Panc1 (cell line): Measurements from ENCODE around the gene XYLT1. TPM values are rescaled to one million over a fixed set of nuclear protein-coding genes. Genes with fewer than 3 reads are reported as not detected.

ENCODE experiments used
- ATAC-seq: fragments of 200-7000 bp; cut with Tn5 transposase; 2 replicates; pipeline ENCODE4 v1.9.1; 2020; ENCODE audit warnings: mild to moderate bottlenecking, moderate library complexity
- BruUV-seq: library from RNA; stranded (reverse); fragments of 400-500 nt; replicated peaks from 2 replicates; lab custom pipeline; 2021; lab: Mats Ljungman, UMichigan
- CTCF ChIA-PET: fragments of 300-600 bp; sonication (Branson Sonifier 250); formaldehyde crosslinking; loops from one replicate; lab custom pipeline; 2022; ENCODE audit warnings: antibody characterized with exemption; lab: Charles Lee
- POLR2A ChIA-PET: fragments of 300-600 bp; sonication (Branson Sonifier 250); formaldehyde crosslinking; loops from one replicate; lab custom pipeline; 2022; ENCODE audit warnings: antibody characterized with exemption; lab: Charles Lee
- DNase-seq: peaks from one replicate; pipeline ENCODE4 v3.0.0-alpha.2; 2010; ENCODE audit warnings: low read depth, low spot score
- H3K27ac ChIP-seq: 2 replicates; pipeline ENCODE4 v1.5.1; 2011; ENCODE audit warnings: mild to moderate bottlenecking, low read length, inconsistent platforms
- H3K27me3 ChIP-seq: fragments of 200-500 bp; sonication (Bioruptor generic); 2 replicates; pipeline ENCODE4 v1.6.0; 2014; ENCODE audit warnings: low read length, inconsistent platforms; ENCODE audit not compliant: control insufficient read depth, insufficient read depth
- H3K36me3 ChIP-seq: fragments of 200-500 bp; sonication (Bioruptor generic); 2 replicates; pipeline ENCODE4 v1.5.1; 2014; ENCODE audit warnings: inconsistent platforms, mild to moderate bottlenecking, low read length, moderate library complexity; ENCODE audit not compliant: control insufficient read depth, insufficient read depth
- H3K4me1 ChIP-seq: 2 replicates; pipeline ENCODE4 v1.5.1; 2011; ENCODE audit warnings: inconsistent platforms, mild to moderate bottlenecking, low read length, moderate library complexity; ENCODE audit not compliant: control insufficient read depth, insufficient read depth
- H3K4me3 ChIP-seq, 2 experiments: 2 replicates each; pipeline ENCODE4 v1.5.1; 2011 to 2012; ENCODE audit warnings: low read depth in 2 of 2, low read length in 2 of 2, mild to moderate bottlenecking in 2 of 2, inconsistent platforms in 1 of 2, moderate library complexity in 1 of 2
- H3K9me3 ChIP-seq: fragments of 200-500 bp; sonication (Bioruptor generic); 2 replicates; pipeline ENCODE4 v1.5.1; 2014; ENCODE audit warnings: low read depth, mild to moderate bottlenecking, inconsistent platforms, low read length, moderate library complexity; ENCODE audit not compliant: control insufficient read depth, insufficient read depth
- POLR2AphosphoS5 ChIP-seq: IDR thresholded peaks from 2 replicates; pipeline ENCODE4 v1.6.1; 2012; ENCODE audit warnings: mild to moderate bottlenecking, low read depth, low read length, moderate library complexity
- SIN3A ChIP-seq: IDR thresholded peaks from 2 replicates; pipeline ENCODE4 v1.6.1; 2012; ENCODE audit warnings: low read depth, mild to moderate bottlenecking, low read length, moderate library complexity, borderline replicate concordance; ENCODE audit not compliant: insufficient read depth
- TCF7L2 ChIP-seq: IDR thresholded peaks from 2 replicates; pipeline ENCODE4 v1.6.1; 2011; ENCODE audit warnings: mild to moderate bottlenecking, low read depth, low read length, inconsistent platforms
- in situ Hi-C: cut with HindIII; loops from 2 replicates; pipeline ENCODE4 v1.10.0; 2016; ENCODE audit warnings: low sequenced_read_pairs, low pct_unique_long_range_greater_than_20kb
- intact Hi-C: fragments of 100-400 bp; cut with micrococcal nuclease; formaldehyde crosslinking; loops from one replicate; pipeline ENCODE4 v1.10.0; 2022; ENCODE audit not compliant: unreplicated experiment
- total RNA-seq: library from RNA; stranded (reverse); gene quantifications from one replicate; pipeline ENCODE4 v1.2.1, GENCODE V29; 2021; ENCODE audit not compliant: unreplicated experiment
- TF ChIP-seq, protein P1 (sequence below), 2 experiments: IDR thresholded peaks; 2 replicates each; pipeline ENCODE4 v1.6.1; 2011 to 2012; ENCODE audit warnings: low read depth in 2 of 2, control low read depth in 1 of 2, low read length in 1 of 2, mild to moderate bottlenecking in 1 of 2, moderate library complexity in 1 of 2; ENCODE audit not compliant: insufficient read depth in 1 of 2
- TF ChIP-seq, protein P2 (sequence below): fragments of 450-650 bp; IDR thresholded peaks from 2 replicates; pipeline ENCODE4 v1.5.1; 2017; ENCODE audit warnings: mild to moderate bottlenecking

The XYLT1 gene
- total RNA-seq, 1 experiment from 2014 or later: 0.62 TPM

DNA sequence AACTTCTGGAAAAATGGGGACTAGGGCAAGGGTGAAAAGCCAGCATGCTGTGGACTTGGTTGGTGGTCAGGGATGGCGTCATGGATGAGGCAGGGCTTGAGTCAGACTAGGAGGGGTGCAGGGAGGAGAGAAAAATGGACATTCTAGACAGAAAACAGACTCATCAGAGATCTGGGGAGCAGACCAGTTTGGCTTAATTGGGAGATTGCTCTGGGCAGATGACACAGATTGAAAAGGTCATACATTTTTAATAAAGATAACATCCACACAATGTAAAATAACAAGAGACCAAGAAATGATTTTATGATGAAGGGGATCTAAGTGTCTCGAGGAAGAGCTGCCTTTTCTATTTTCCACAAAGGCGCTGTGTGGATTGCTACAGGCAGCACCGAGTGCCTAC, 326.3 kb downstream of the XYLT1 start:
- H3K4me1 ChIP-seq: no peaks in the 10 kb centered on the region
- TF ChIP-seq SIN3A: no peak
- TF ChIP-seq, protein P1, sequence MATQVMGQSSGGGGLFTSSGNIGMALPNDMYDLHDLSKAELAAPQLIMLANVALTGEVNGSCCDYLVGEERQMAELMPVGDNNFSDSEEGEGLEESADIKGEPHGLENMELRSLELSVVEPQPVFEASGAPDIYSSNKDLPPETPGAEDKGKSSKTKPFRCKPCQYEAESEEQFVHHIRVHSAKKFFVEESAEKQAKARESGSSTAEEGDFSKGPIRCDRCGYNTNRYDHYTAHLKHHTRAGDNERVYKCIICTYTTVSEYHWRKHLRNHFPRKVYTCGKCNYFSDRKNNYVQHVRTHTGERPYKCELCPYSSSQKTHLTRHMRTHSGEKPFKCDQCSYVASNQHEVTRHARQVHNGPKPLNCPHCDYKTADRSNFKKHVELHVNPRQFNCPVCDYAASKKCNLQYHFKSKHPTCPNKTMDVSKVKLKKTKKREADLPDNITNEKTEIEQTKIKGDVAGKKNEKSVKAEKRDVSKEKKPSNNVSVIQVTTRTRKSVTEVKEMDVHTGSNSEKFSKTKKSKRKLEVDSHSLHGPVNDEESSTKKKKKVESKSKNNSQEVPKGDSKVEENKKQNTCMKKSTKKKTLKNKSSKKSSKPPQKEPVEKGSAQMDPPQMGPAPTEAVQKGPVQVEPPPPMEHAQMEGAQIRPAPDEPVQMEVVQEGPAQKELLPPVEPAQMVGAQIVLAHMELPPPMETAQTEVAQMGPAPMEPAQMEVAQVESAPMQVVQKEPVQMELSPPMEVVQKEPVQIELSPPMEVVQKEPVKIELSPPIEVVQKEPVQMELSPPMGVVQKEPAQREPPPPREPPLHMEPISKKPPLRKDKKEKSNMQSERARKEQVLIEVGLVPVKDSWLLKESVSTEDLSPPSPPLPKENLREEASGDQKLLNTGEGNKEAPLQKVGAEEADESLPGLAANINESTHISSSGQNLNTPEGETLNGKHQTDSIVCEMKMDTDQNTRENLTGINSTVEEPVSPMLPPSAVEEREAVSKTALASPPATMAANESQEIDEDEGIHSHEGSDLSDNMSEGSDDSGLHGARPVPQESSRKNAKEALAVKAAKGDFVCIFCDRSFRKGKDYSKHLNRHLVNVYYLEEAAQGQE (IDR thresholded peaks at IDR 0.05; ENCODE audit: insufficient read depth in 1 of 2, low read depth in 2 of 2, low read length in 1 of 2): no peak
- TF ChIP-seq POLR2AphosphoS5: no peak
- TF ChIP-seq TCF7L2: no peak
- TF ChIP-seq, protein P2, sequence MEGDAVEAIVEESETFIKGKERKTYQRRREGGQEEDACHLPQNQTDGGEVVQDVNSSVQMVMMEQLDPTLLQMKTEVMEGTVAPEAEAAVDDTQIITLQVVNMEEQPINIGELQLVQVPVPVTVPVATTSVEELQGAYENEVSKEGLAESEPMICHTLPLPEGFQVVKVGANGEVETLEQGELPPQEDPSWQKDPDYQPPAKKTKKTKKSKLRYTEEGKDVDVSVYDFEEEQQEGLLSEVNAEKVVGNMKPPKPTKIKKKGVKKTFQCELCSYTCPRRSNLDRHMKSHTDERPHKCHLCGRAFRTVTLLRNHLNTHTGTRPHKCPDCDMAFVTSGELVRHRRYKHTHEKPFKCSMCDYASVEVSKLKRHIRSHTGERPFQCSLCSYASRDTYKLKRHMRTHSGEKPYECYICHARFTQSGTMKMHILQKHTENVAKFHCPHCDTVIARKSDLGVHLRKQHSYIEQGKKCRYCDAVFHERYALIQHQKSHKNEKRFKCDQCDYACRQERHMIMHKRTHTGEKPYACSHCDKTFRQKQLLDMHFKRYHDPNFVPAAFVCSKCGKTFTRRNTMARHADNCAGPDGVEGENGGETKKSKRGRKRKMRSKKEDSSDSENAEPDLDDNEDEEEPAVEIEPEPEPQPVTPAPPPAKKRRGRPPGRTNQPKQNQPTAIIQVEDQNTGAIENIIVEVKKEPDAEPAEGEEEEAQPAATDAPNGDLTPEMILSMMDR: no peak
- H3K27ac ChIP-seq: no peak overlapping the region
- ChIA-PET CTCF (no interaction called here), POLR2A (no interaction called here)
- intact Hi-C loops (no loop called here), in situ Hi-C loops (no loop called here)
- H3K9me3 ChIP-seq: no peaks in the 10 kb centered on the region
- BruUV-seq: no TSS peak
- H3K4me3 ChIP-seq: no peak overlapping the region
- DNase-seq (no peak), ATAC-seq (no peak)
- H3K27me3 ChIP-seq: no peaks in the 10 kb centered on the region
- no peaks in the 10 kb centered on the region for H3K36me3 ChIP-seq

DNA sequence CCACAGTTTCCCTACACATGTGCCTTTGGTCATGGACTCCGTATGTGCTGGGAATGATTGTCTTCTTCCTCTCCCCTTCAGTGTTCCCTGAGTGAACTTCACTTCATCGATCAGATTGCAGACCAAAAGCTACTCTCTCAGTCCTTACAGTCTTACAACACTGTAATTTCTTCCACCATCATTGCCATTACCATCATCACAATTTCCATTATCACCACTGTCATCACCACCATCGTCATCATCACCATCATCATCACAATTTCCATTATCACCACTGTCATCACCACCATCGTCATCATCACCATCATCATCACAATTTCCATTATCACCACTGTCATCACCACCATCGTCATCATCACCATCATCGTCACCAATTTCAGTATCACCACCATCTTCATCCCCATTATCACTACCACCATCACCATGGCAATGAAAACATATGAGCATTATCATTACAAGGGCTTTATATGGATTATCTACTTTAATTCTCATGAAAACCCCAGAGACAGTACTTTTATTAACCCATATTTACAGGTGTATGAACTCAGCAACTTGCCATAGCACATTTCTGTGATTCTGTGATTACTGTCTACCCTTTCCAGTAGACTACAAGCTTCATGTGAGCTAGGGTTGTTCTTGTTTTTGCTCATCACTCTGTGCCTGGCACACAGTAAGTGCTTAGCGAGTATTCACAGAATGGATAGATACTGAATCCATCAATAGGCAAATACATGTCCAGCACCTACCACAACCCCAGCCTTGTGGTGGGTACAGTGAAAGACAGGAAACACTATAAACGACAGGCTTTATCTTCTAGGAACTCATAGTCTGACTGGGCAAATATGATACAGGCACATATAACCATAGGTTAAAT, 327.0 kb downstream of the XYLT1 start:
- Histone ChIP-seq H3K4me3 (no peak overlapping the region), H3K36me3 (no peaks in the 10 kb centered on the region), H3K4me1 (no peaks in the 10 kb centered on the region), H3K27me3 (no peaks in the 10 kb centered on the region), H3K27ac (no peak overlapping the region), H3K9me3 (no peaks in the 10 kb centered on the region)
- in situ Hi-C loops (no loop called here), intact Hi-C loops (no loop called here)
- POLR2A ChIA-PET: no interaction called here
- ATAC-seq: no peak
- TF ChIP-seq POLR2AphosphoS5 (no peak), TCF7L2 (no peak), SIN3A (no peak)
- TF ChIP-seq, protein P1 (IDR thresholded peaks at IDR 0.05; ENCODE audit: insufficient read depth in 1 of 2, low read depth in 2 of 2, low read length in 1 of 2): no peak
- TF ChIP-seq, protein P2: no peak
- no TSS peak for BruUV-seq
- no peak for DNase-seq
- CTCF ChIA-PET: no interaction called here
